Non-pigmented ciliary epithelial cell (primary cell): ENCODE results near the gene FARP1.

Source experiments
- DNase-seq: peaks from one replicate; pipeline ENCODE4 v3.0.0-alpha.2; 2010; ENCODE audit warnings: low read depth

The FARP1 gene

DNA sequence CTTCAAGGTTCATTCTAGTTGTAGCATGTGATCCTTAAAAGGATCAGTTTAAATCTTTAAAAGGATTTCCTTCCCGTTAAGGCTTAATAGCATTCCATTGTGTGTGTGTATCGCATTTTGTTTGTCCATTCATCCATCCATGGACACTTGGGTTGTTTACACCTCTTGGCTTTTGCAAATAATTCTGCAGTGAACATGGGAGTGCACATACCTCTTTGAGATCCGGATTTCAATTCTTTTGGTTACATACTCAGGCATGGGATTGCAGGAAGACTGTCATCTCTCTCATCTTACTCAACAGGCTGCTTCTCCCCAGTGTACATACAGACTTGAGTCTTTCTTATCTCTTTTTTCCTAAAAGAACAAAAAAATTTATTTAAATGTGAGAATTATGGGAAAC, 32.9 kb downstream of the FARP1 start:
- no peak for DNase-seq

DNA sequence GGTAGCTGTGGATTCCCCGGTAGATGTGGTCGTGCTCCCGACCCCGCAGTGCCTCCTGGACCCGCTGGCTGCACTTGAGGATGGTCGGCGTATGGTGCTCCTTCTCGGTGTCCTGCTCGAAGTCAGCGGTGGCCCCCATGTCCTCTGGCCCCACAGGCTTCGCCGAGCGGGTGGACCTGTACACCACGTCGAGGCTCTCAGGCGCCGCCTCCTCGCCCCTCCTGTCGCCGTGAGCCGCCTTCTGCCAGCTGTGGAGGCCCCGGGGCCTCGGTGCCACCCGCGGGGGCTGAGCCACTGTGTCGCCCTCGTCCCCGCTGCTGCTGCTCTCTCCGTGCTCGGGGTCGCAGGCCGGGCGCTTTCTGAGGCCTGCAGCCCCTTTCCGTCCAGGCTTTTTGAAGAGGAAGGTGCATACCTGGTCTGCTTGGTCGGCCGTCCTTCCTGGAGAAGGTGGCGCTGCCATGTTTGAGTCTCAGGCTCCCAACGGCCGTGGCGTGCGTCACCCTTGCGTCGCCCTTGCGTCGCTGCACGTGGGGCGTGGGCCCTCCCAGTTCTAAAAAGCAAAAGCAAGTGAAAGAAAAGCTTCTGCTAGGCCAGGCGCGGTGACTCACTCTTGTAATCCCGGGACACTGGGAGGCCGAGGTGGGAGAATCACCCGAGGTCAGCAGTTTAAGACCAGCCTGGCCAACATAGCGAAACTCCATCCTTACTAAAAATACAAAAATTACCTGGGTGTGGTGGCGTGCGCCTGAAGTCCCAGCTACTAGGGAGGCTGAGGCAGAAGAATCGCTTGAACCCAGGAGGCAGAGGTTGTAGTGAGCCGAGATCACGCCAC, 34.1 kb downstream of the FARP1 start, which contains the start of gene RNF113B:
TSS of gene RNF113B (minus strand) at position 493 of the 832 bp plus-strand sequence. CDS start at position 460, 33 bp downstream.
- DNase-seq = no peak

- no peak for DNase-seq
Observed at GRCh38 chr13:98180092-98180491, 37.2 kb downstream of the FARP1 start.

GRCh38 chr13:98181111-98181815, 38.4 kb downstream of the FARP1 start:
- DNase-seq = no peak

- no peak for DNase-seq
Observed at GRCh38 chr13:98182153-98182552, 39.3 kb downstream of the FARP1 start.

- DNase-seq = no peak
Observed at GRCh38 chr13:98182589-98182988, 39.7 kb downstream of the FARP1 start.

DNA sequence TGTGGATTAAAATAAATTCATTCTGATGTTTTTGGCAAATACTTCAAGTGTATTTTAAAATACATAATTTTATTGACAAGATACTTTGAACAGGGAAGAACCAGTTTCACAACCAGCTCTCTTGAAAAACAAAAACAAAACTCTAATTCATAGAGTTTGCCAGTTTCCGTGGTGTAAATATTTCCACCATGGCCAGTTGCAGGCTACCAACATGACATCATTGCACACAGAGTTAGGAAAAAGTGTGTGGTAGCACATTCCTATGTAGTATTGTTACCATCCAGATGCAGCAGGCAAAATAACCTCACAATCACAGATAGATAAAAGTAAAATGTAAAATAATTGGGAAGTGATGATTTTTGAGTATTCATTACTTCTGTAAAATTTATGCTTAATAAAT, 41.9 kb downstream of the FARP1 start:
- DNase-seq = no peak

DNA sequence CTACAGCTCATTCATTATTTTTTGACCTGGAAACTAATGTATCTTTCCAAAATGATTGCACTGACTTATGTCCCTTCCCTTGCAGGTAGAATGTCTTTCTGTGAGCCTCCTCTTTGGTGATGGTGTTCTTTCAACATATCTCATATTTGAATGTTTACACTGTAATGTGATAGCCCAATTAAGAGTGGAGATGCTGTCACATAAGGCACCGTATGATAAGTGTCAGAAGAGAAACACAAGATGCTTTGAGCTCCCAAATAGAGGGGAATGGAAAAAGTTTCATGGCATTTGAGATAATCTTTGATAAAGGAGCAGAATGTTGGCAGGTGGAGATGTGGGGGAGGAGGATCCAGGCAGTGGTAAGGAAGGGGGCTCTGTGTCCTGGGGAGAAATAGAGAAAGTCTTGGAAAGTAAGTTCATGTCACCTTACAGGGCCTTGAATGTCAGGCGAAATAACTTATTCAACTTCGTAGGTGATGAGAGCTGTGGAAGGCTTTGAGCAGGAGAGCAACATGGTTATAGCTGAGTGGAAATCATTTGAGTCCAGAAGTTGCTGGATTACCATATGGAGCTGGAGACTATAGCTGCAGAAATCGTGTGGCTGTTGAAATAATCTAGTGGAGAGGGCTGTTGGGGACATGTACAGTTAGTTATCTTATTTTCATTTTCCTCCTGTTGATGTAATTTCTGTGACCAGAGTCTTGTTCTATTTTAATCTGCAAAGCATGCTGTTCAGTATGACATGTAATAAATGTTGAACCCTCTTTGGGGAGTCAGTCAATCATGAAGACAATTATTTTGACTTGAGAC, 44.5 kb downstream of the FARP1 start:
- no peak for DNase-seq

GRCh38 chr13:98187965-98188261, 45.0 kb downstream of the FARP1 start:
- no peak for DNase-seq

- no peak for DNase-seq
Observed at GRCh38 chr13:98188544-98189166, 45.8 kb downstream of the FARP1 start.

DNA sequence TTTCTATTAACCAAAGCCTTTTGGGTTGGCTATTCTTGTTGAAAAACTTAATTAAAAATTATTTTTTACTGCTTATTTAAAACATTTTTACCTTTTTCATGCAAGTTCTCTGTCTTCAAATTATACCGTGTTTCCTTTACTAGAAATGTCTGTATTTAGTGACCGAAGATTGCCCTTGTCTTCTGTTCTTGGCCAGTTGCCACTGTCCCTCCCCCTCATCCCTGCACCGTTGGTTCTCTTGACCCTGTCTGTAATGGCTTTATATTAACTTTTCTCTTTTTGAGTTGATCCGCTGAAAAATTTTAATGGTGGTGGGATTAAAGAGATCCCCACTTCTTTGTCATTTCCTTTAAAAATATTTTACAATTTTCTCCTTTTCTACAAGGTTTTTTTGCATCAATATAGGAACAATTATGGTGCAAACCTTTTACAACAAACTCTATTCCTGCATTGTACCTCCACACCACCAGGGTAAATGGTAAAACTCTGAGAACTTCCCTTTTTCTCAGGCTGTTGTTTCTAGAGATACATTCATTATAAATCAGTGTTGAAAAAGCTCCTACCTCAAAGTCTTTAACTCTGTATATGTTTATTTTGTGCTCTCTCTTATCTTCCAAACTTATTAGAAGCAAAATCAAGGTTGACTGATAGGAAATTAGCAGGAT, 47.1 kb downstream of the FARP1 start:
- no peak for DNase-seq

DNA sequence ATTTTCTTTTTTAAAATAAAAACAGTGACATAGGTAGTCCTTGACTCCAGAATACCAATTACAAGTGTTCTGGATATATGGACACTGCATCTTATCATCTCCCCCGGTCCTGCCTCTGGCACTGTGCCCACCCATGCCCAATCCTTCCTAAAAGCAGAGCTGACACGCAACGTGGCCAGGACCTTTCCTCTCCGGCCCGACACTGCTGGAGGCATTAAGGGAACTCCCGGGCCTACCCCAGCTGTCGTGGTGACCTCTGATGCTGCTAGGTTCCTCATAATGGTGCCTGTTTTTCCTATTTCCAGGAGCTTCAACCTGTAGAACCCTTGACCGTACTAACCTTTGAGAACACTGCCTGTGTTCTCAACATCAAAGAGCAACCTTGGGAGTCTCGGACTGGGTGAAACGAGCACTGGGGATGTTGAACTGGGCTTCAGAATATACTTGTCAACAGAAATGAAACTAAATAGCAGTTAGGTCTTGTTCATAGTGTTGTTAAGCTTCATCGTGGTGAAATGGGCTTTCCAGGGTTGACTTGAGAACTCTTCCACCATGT, 48.1 kb downstream of the FARP1 start:
- no peak for DNase-seq

GRCh38 chr13:98192008-98192407, 49.1 kb downstream of the FARP1 start:
- DNase-seq = no peak

DNA sequence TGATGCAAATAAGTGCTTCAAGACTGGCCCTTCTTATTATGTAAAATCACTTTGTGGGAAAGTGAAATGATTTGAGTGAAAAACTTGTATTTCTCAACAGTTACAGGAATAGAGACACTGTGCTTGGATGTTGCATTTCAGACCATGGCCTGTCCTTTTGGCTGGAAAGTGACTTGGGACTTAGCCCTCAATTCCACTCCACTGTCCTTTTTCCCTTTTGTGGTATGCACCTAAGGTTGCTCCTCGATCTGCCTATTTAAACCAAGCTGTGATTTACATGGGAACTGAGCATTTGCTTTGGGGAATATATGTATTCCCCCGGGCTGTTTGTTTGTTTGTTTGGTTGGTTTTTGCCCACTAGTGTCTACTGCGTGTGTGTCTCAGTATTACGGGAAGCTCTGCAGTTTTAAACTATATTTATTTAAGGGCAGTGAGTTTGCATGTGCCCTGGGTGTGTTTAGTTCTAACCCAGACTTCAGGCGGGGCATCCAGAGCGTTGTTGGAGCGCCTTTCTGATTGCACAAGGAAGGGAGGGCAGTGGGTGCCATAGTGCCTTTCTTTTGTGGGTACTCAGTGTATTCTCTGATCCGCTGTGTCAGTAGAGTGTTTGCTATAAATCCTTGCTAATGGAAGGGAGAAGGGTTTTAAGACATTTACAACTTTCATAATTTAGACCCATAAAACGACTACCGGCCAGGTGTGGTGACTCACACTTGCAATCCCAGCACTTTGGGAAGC, 52.3 kb downstream of the FARP1 start:
- no peak for DNase-seq

- DNase-seq = no peak
Observed at GRCh38 chr13:98198683-98199082, 55.8 kb downstream of the FARP1 start.

GRCh38 chr13:98199480-98199879, 56.6 kb downstream of the FARP1 start:
- no peak for DNase-seq

DNA sequence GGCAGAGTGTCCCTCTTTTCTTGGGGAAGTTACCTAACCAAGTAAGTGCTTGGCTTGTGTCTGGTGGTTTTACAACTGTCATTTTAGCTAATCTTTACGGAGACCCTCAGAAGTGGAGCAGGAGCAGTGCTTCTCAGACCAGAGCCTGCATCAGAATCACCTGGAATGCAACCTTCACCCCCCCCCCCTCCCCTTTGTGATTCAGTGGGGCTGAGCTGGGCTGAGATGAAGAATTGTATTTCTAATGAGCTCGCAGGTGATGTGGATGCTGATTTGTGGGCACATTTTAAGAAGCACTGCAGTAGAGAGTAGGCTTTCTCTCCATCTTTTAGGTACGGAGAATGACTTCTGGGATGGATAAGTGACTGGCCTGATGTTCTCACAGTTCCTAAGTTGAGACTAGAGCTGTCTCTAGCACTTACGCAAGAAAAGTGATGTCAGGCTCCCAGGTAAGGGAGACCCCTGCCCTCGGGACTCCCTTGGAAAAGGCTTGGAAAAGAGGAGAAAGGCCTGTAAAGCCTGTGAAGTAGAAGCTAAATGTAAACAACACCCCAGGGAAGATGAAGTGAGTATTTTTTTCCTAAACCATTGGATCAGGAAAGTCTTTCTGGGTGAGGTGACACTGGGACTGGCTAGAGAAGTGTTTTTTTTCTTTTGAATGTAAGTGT, 57.5 kb downstream of the FARP1 start:
- DNase-seq = no peak

DNA sequence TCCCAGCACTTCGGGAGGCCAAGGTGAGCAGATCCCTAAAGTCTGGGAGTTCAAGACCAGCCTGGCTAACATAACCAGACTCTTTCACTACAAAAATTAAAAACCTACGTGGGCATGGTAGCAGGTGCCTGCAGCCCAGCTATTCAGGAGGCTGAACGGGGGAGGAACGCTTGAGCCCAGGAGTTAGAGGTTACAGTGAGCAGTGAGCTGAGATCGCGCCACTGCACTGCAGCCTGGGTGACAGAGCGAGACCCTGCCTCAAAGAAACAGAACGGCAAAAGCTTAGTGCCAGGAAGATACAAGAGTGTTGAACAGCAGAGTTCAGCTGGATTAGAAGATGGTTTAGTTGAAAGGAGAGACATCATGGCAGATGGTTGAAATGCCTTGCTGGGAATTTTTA, 58.3 kb downstream of the FARP1 start:
- no peak for DNase-seq

DNA sequence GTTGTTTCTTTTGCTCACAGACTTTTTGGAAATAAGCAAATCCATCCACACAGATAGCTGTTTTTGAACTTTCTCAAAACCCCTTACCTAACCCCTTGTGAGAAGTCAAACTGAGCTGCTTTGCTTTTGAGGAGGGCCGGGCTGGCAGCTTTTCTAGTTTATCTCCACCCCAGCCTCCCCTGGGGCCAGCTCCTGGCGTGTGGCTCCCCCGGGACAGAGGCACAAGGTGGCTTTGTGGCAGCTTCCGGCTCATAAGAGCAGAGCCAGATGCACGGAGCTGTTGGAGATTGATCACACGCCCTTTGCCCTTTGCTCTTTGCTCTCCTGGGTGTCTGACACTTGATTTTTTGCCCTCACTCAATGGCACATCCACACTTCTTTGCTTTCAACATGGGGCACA, 59.1 kb downstream of the FARP1 start:
- no peak for DNase-seq

DNA sequence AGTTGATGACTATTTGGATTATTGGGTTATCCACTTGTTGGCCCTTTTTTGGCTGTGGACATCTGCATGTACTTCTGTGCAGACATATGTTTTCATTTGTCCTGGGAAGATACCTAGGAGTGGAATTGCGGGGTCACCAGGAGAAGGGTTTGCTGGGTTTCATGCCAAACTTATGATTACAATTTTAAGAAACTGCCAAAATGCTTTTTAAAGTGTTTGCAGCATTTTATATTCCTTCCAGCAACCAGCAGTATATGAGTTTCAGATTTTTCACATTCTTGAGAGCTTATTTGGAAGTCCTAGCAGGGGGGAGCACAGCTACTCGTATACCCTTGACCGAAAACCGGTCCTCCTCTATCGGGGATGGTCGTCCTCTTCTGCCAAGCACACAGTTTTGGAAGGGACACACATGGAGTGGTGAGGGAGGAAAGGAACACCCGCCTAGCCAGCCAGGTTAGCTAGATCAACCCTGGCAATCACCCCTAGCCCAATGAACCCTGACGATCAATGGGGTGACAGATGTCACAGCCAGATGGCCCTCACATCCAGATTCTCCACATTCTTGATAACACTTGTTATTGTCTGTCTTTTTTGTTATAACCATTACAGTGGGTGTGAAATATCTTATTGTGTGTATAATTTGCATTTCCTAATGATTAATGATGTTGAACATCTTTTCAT, 60.9 kb downstream of the FARP1 start:
- no peak for DNase-seq
